DOHH2 (cell line): ENCODE measurements around the gene SKAP1.

ENCODE experiments used
- CTCF ChIP-seq: fragments of 200-600 bp; sonication (generic); IDR thresholded peaks from one replicate; pipeline ENCODE4 v1.5.1; 2014; ENCODE audit warnings: antibody characterized with exemption, mild to moderate bottlenecking, low read depth, low read length; ENCODE audit not compliant: poor library complexity, severe bottlenecking
- EZH2phosphoT487 ChIP-seq: fragments of 200-600 bp; sonication (generic); IDR thresholded peaks from 2 replicates; pipeline ENCODE4 v1.6.1; 2017; ENCODE audit warnings: borderline replicate concordance, mild to moderate bottlenecking, antibody characterized with exemption, low read length, moderate library complexity, mixed read lengths

GRCh38 chr17:48251950-48252349 is 178.1 kb downstream of the SKAP1 start:
- TF ChIP-seq CTCF (no peak), EZH2phosphoT487 (no peak)
